Retinal pigment epithelial cell (primary cell): ENCODE results near the gene RNF2.

Source experiments
- DNase-seq: peaks from one replicate; pipeline ENCODE4 v3.0.0-alpha.2; 2010; ENCODE audit warnings: low read depth
- H3K4me3 ChIP-seq: 2 replicates; pipeline ENCODE4 v1.5.1; 2011; ENCODE audit warnings: mild to moderate bottlenecking, low read length, control low read depth, moderate library complexity
- TF ChIP-seq, protein P1 (sequence below): conservative IDR thresholded peaks from 2 replicates; pipeline ENCODE4 v1.5.1; 2011; ENCODE audit warnings: low read depth, low read length, control low read depth, inconsistent platforms

RNF2 gene

DNA sequence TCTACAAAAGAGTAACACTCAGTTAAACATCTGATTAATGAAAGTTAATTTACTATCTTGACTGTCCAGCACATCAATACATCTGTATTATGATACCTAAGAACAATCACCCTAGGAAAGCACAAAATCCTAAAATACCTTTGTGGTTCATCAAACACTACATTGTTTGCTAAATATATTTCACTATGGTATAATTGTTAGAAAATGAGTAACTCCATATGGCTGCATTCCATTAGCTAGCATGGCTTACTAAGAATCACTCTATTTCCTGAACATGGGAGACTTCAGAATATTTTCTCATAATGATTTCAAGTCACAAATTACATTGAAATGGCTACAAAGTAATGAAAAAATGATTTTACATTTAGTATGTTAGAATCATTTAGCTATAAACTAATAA lies 98.9 kb downstream of the RNF2 start:
- no peak overlapping the region for H3K4me3 ChIP-seq
- no peak for DNase-seq
- TF ChIP-seq, protein P1, sequence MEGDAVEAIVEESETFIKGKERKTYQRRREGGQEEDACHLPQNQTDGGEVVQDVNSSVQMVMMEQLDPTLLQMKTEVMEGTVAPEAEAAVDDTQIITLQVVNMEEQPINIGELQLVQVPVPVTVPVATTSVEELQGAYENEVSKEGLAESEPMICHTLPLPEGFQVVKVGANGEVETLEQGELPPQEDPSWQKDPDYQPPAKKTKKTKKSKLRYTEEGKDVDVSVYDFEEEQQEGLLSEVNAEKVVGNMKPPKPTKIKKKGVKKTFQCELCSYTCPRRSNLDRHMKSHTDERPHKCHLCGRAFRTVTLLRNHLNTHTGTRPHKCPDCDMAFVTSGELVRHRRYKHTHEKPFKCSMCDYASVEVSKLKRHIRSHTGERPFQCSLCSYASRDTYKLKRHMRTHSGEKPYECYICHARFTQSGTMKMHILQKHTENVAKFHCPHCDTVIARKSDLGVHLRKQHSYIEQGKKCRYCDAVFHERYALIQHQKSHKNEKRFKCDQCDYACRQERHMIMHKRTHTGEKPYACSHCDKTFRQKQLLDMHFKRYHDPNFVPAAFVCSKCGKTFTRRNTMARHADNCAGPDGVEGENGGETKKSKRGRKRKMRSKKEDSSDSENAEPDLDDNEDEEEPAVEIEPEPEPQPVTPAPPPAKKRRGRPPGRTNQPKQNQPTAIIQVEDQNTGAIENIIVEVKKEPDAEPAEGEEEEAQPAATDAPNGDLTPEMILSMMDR = no peak

DNA sequence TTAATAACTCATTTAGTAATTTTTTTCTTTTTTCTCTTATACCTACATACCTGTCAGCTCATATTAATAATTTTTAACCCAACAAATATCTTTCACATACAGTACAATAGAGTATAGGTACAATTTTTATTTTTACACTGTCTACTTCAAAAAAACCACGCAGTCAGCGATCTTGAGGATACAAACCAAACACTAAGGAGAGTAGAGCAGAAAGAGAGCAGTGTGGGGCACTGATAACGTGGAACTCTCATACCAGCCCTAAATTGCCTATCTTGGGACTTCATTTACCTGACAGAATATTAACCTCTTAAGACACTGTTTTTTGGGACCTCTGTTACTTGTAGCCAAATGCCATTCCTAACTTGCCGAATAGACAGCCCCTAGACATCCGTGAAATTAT lies 105.9 kb downstream of the RNF2 start:
- no peak overlapping the region for H3K4me3 ChIP-seq
- TF ChIP-seq, protein P1 = no peak
- no peak for DNase-seq
